Hepatocyte (in vitro differentiated cells): ENCODE data around the gene MPST. TPM values are rescaled to one million over a fixed set of nuclear protein-coding genes. Genes with fewer than 3 reads are reported as not detected.

Experiments
- DNase-seq: peaks from one replicate; pipeline ENCODE4 v3.0.0-alpha.2; 2016; ENCODE audit warnings: low spot score
- H2AFZ ChIP-seq: fragments of 200-600 bp; sonication (generic); 2 replicates; pipeline ENCODE4 v1.6.0; 2016; ENCODE audit warnings: antibody characterized with exemption, mild to moderate bottlenecking
- H3K27ac ChIP-seq: fragments of 200-600 bp; sonication (generic); 2 replicates; pipeline ENCODE4 v1.5.1; 2016; ENCODE audit warnings: mild to moderate bottlenecking
- H3K27me3 ChIP-seq: fragments of 200-600 bp; sonication (generic); 2 replicates; pipeline ENCODE4 v1.6.1; 2016
- H3K36me3 ChIP-seq: fragments of 200-600 bp; sonication (generic); replicated peaks from 2 replicates; pipeline ENCODE4 v1.5.1; 2016; ENCODE audit warnings: low read depth; ENCODE audit not compliant: insufficient read depth
- H3K4me1 ChIP-seq: fragments of 200-600 bp; sonication (generic); 2 replicates; pipeline ENCODE4 v1.5.1; 2016; ENCODE audit warnings: mild to moderate bottlenecking, moderate library complexity; ENCODE audit not compliant: insufficient read depth
- H3K4me2 ChIP-seq: fragments of 200-600 bp; sonication (generic); 2 replicates; pipeline ENCODE4 v1.6.0; 2016
- H3K4me3 ChIP-seq: fragments of 200-600 bp; sonication (generic); 2 replicates; pipeline ENCODE4 v1.5.1; 2016; ENCODE audit warnings: mild to moderate bottlenecking
- H3K79me2 ChIP-seq: fragments of 200-600 bp; sonication (generic); 2 replicates; pipeline ENCODE4 v1.6.0; 2017; ENCODE audit warnings: mild to moderate bottlenecking
- H3K9me2 ChIP-seq: fragments of 200-600 bp; sonication (generic); replicated peaks from 2 replicates; pipeline ENCODE4 v1.6.0; 2017; ENCODE audit warnings: mild to moderate bottlenecking; ENCODE audit not compliant: insufficient read depth
- H3K9me3 ChIP-seq: fragments of 200-600 bp; sonication (generic); 2 replicates; pipeline ENCODE4 v1.5.1; 2016; ENCODE audit warnings: low read depth, mild to moderate bottlenecking
- H4K20me1 ChIP-seq: fragments of 200-600 bp; sonication (generic); 2 replicates; pipeline ENCODE4 v1.6.0; 2016; ENCODE audit warnings: mild to moderate bottlenecking; ENCODE audit not compliant: insufficient read depth, poor library complexity, severe bottlenecking
- CTCF ChIP-seq: fragments of 200-600 bp; sonication (generic); IDR thresholded peaks from 2 replicates; pipeline ENCODE4 v1.5.1; 2016; ENCODE audit warnings: antibody characterized with exemption, mild to moderate bottlenecking; ENCODE audit not compliant: poor library complexity
- EZH2 ChIP-seq: fragments of 200-600 bp; sonication (generic); IDR thresholded peaks from 2 replicates; pipeline ENCODE4 v1.6.1; 2016; ENCODE audit warnings: antibody characterized with exemption, mild to moderate bottlenecking, borderline replicate concordance
- EZH2phosphoT487 ChIP-seq: fragments of 200-600 bp; sonication (generic); IDR thresholded peaks from one replicate; pipeline ENCODE4 v1.6.1; 2018; ENCODE audit warnings: antibody characterized with exemption, mild to moderate bottlenecking, low read depth, moderate library complexity; ENCODE audit not compliant: unreplicated experiment, severe bottlenecking
- WGBS: methylation state at CpG from one replicate; pipeline ENCODE4 v1.1.6; 2016; ENCODE audit warnings: low lambda C conversion rate; ENCODE audit errors: missing lambda C conversion rate; 5-methylcytosine and 5-hydroxymethylcytosine counted together
- polyA plus RNA-seq: library from polyadenylated mRNA; unstranded; fragments of >200 nt; fragmentation: Nextera tagmentation; extraction: Ambion mirVana; gene quantifications from 2 replicates; pipeline ENCODE4 v1.2.1, GENCODE V29; 2016
- total RNA-seq: library from RNA; depleted of rRNA; stranded (reverse); fragments of >200 nt; gene quantifications from 2 replicates; pipeline ENCODE4 v1.2.3, GENCODE V29; 2014

Gene MPST
- total and polyA plus RNA-seq, 2 experiments from 2014 or later = 136 to 193 TPM

DNA sequence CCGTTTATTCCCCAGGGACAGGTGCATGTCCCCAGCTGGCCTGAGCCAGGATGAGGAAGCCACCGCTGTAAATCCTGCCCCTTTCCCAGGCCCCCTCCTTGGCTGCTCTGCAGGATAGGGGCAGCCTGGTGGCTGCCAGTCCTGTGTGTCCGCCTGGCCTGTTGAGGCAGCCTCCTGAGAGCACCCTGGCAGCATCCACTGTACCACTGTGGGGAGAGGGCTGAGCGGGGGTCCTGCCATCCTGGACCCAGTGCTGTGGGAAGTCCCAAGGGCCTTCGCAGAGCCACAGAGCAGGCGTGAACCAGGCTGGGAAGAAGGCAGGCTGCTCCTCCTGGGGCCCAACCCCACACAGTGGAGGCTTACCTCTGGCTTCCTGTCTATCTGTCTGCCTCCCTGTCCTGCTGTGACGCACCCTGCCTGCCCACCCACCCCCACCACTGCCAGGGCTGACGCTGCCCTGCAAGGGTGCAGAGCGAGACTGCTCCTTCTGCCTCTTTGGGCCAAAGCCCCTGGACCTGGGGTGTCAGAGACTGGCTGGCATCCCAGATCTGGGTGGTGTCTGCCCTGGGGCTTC lies 40.4 kb downstream of the MPST start:
- no peaks in the 10 kb centered on the region for H3K9me3 ChIP-seq
- H3K9me2 ChIP-seq = no peaks in the 10 kb centered on the region
- H3K27me3 ChIP-seq = no peaks in the 10 kb centered on the region
- no peak overlapping the region for H3K27ac ChIP-seq
- no peaks in the 10 kb centered on the region for H3K4me1 ChIP-seq
- DNase-seq = no peak
- 97% methylated on average over 8 of the region's 9 CpGs for WGBS
- no peak overlapping the region for H3K4me3 ChIP-seq
- no peak overlapping the region for H3K4me2 ChIP-seq
- H4K20me1 ChIP-seq = no peaks in the 10 kb centered on the region
- H3K79me2 ChIP-seq = no peaks in the 10 kb centered on the region
- H3K36me3 ChIP-seq = no peaks in the 10 kb centered on the region
- H2AFZ ChIP-seq = no peak overlapping the region
- TF ChIP-seq EZH2phosphoT487 (no peak), CTCF (no peak), EZH2 (no peak)

DNA sequence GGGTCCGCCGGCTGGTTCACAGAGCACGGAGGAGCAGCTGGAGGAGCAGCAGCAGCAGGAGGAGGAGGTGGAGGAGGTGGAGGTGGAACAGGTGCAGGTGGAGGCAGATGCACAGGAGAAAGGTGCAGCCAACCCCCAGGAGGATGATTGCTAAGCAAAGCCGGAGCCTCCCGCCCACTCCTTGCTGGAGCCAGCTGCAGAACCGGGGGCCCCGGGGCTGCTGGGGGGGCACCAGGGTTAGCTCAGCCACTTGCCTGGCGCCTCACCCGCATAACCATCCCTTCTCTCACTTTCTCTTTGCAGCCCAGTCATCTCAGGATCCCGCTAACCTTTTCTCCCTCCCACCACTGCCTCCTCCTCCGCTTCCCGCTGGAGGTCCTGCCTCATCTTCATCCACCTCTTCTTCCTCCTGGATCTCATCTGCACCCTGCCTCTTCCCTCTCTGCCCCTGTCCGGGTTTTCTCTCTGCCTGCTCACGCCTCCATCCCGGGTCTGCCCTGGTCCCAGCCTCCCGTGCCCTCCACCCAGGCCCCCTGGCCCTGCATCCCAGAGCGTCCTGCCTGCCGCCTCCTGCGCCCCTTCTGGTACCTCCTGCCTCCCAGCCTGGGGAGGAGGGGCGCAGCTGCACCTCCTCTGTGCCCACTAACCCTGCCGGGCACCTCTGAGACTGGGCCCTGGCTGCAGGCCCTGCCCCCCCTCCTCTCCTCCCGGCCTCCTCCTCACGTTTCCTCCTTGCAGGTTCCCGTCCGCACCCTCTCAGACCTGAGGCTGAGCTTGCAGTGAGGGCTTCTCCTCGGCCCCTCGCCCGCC lies 41.5 kb downstream of the MPST start:
- no peak overlapping the region for H3K27ac ChIP-seq
- no peak overlapping the region for H3K4me3 ChIP-seq
- no peaks in the 10 kb centered on the region for H3K27me3 ChIP-seq
- H3K79me2 ChIP-seq = no peaks in the 10 kb centered on the region
- no peak overlapping the region for H3K4me2 ChIP-seq
- H2AFZ ChIP-seq = no peak overlapping the region
- no peaks in the 10 kb centered on the region for H4K20me1 ChIP-seq
- no peaks in the 10 kb centered on the region for H3K4me1 ChIP-seq
- H3K36me3 ChIP-seq = no peaks in the 10 kb centered on the region
- TF ChIP-seq EZH2 = no peak
- no peak for TF ChIP-seq EZH2phosphoT487
- no peak for TF ChIP-seq CTCF
- no peak for DNase-seq
- no peaks in the 10 kb centered on the region for H3K9me2 ChIP-seq
- H3K9me3 ChIP-seq = no peaks in the 10 kb centered on the region
- WGBS = 94% methylated on average over 25 of the region's 28 CpGs

DNA sequence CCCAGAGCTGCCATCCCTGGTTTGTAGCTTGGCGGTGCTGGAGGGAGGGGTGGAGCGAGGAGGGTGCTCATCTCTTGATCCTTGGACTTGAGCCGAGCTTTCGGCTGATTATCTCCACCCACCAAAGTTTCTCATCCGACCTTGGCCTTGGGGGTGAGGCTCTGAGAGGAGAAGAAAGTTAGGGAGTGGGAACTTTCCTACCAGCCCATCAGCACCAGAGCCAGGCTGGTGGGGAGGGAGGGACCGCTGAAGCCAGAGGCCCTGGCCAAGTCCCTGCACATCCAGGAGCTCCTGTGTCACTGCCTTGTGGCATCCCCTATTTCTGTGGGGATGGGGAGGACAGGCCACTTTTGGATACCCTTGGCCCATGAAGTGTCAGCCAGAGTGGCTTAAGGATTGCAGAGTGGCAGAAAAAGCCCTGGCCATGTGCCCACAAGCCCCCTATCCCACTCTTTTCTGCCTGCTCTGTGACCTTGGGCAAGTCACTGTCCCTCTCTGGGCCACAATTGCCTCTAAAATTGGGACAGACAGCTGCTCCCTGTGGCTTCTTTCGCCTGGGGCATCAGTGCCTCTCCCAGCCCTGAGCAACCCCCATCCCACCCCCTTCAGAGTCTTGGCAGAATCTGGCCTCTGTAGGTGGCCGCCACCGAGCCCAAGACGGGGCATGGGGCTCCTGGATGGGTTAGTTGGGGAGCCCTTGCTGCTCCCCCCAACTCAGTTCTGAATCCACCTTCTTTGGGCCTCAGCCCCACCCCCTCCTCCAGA lies 42.3 kb downstream of the MPST start:
- 86% methylated on average over 10 of the region's 10 CpGs for WGBS
- Histone ChIP-seq H3K36me3 (no peaks in the 10 kb centered on the region), H3K4me2 (no peak overlapping the region), H3K4me3 (no peak overlapping the region), H3K79me2 (no peaks in the 10 kb centered on the region), H3K9me2 (no peaks in the 10 kb centered on the region), H3K4me1 (no peaks in the 10 kb centered on the region), H4K20me1 (no peaks in the 10 kb centered on the region), H3K27ac (no peak overlapping the region), H2AFZ (no peak overlapping the region), H3K27me3 (no peaks in the 10 kb centered on the region), H3K9me3 (no peaks in the 10 kb centered on the region)
- DNase-seq = no peak
- TF ChIP-seq EZH2 (no peak), CTCF (no peak), EZH2phosphoT487 (no peak)
